H1 (cell line): ENCODE results near the gene UNK. TPM values are rescaled to one million over a fixed set of nuclear protein-coding genes. Genes with fewer than 3 reads are reported as not detected.

Experiments used
- CTCF ChIA-PET: fragments of 300-600 bp; sonication (Branson Sonifier 250); formaldehyde crosslinking; loops from one replicate; lab custom pipeline; 2021; ENCODE audit not compliant: partially characterized antibody; lab: Charles Lee
- POLR2A ChIA-PET: fragments of 300-600 bp; sonication (Branson Sonifier 250); formaldehyde crosslinking; loops from one replicate; lab custom pipeline; 2021; ENCODE audit warnings: inconsistent platforms; ENCODE audit not compliant: partially characterized antibody; lab: Charles Lee
- DNase-seq, 2 experiments: peaks; one replicate each; pipeline versions ENCODE4 v3.0.0 to v3.0.0-alpha.2; 2010 to 2022; ENCODE audit warnings: low spot score in 2 of 2, low read depth in 1 of 2, mixed read lengths in 1 of 2
- FAIRE-seq: peaks from 2 replicates; lab custom pipeline; 2011; peaks lifted over from hg19 to GRCh38; lab: Jason Lieb, UNC
- H2AFZ ChIP-seq: 2 replicates; pipeline ENCODE4 v1.8.1; 2012; ENCODE audit warnings: low read length, inconsistent platforms
- H2AK5ac ChIP-seq: 2 replicates; pipeline ENCODE4 v1.6.1; 2013; ENCODE audit warnings: low read depth, low read length
- H2BK120ac ChIP-seq: replicated peaks from 2 replicates; pipeline ENCODE3; 2013; ENCODE audit warnings: low read depth, low read length, inconsistent platforms
- H2BK12ac ChIP-seq: 2 replicates; pipeline ENCODE4 v1.6.1; 2013; ENCODE audit warnings: low read depth, low read length
- H2BK15ac ChIP-seq: 2 replicates; pipeline ENCODE4 v1.6.1; 2013; ENCODE audit warnings: low read length
- H2BK20ac ChIP-seq: 2 replicates; pipeline ENCODE4 v1.6.1; 2013; ENCODE audit warnings: low read length
- H2BK5ac ChIP-seq: 2 replicates; pipeline ENCODE4 v1.6.1; 2013; ENCODE audit warnings: low read depth, low read length
- H3K14ac ChIP-seq: 2 replicates; pipeline ENCODE4 v1.6.1; 2013; ENCODE audit warnings: inconsistent platforms; ENCODE audit not compliant: insufficient read length
- H3K18ac ChIP-seq: 2 replicates; pipeline ENCODE4 v1.6.1; 2013; ENCODE audit warnings: low read length; ENCODE audit errors: extremely low read depth
- H3K23ac ChIP-seq: 2 replicates; pipeline ENCODE4 v1.6.1; 2013; ENCODE audit warnings: inconsistent platforms; ENCODE audit not compliant: insufficient read length
- H3K23me2 ChIP-seq: 2 replicates; pipeline ENCODE4 v1.6.1; 2013; ENCODE audit warnings: low read depth, low read length
- H3K27ac ChIP-seq: 2 replicates; pipeline ENCODE4 v1.6.1; 2011; ENCODE audit warnings: low read depth, low read length, inconsistent platforms
- H3K27me3 ChIP-seq, 4 experiments: replicated peaks in 1 of 4; 1 replicate in 1 of 4; 2 replicates in 3 of 4; pipeline versions ENCODE4 v1.6.1 to v1.8.1; 2011 to 2013; ENCODE audit warnings: low read length in 3 of 4, mild to moderate bottlenecking in 3 of 4, inconsistent platforms in 2 of 4, mixed read lengths in 2 of 4, moderate library complexity in 1 of 4; ENCODE audit not compliant: control insufficient read depth in 3 of 4, insufficient read depth in 3 of 4; ENCODE audit errors: extremely low read depth in 1 of 4
- H3K36me3 ChIP-seq, 4 experiments: 2 replicates each; pipeline versions ENCODE4 v1.6.1 to v1.8.1; 2011 to 2013; ENCODE audit warnings: mild to moderate bottlenecking in 4 of 4, low read length in 3 of 4, moderate library complexity in 2 of 4, control low read depth in 1 of 4, inconsistent platforms in 1 of 4; ENCODE audit not compliant: insufficient read depth in 4 of 4, control insufficient read depth in 2 of 4
- H3K4ac ChIP-seq: replicated peaks from 2 replicates; pipeline ENCODE3; 2013; ENCODE audit warnings: low read length, low read depth, mixed read lengths, inconsistent platforms; ENCODE audit not compliant: insufficient read length
- H3K4me1 ChIP-seq, 4 experiments: replicated peaks in 1 of 4; 1 replicate in 1 of 4; 2 replicates in 3 of 4; pipeline versions ENCODE4 v1.6.1 to v1.8.1; 2011 to 2013; ENCODE audit warnings: low read length in 3 of 4, inconsistent platforms in 2 of 4, mixed read lengths in 1 of 4; ENCODE audit not compliant: insufficient read depth in 4 of 4, control insufficient read depth in 3 of 4
- H3K4me2 ChIP-seq, 2 experiments: 2 replicates each; pipeline versions ENCODE4 v1.6.1 to v1.8.1; 2011 to 2013; ENCODE audit warnings: low read depth in 2 of 2, low read length in 2 of 2, control low read depth in 1 of 2, inconsistent platforms in 1 of 2, mild to moderate bottlenecking in 1 of 2; ENCODE audit not compliant: insufficient read depth in 1 of 2
- H3K4me3 ChIP-seq, 4 experiments: fragments of 200-600, 300-600 bp in 1 of 4; sonication (generic), shearing (Covaris generic), sonication (Bioruptor Twin) in 1 of 4; 2 replicates each; pipeline versions ENCODE4 v1.5.1 to v1.8.1; 2011 to 2016; ENCODE audit warnings: low read length in 4 of 4, low read depth in 3 of 4, control low read depth in 2 of 4, inconsistent platforms in 2 of 4, mild to moderate bottlenecking in 2 of 4, mixed read lengths in 1 of 4, moderate library complexity in 1 of 4; ENCODE audit not compliant: insufficient read depth in 2 of 4; ENCODE audit errors: extremely low read depth in 1 of 4
- H3K56ac ChIP-seq: replicated peaks from 2 replicates; pipeline ENCODE3; 2013; ENCODE audit warnings: low read depth, mild to moderate bottlenecking, mixed read lengths, low read length, inconsistent platforms; ENCODE audit not compliant: insufficient read length
- H3K79me1 ChIP-seq: 2 replicates; pipeline ENCODE4 v1.6.1; 2013; ENCODE audit warnings: low read depth, low read length, control low read depth
- H3K79me2 ChIP-seq, 2 experiments: 2 replicates each; pipeline versions ENCODE4 v1.6.1 to v1.8.1; 2012 to 2013; ENCODE audit warnings: low read length in 2 of 2, mild to moderate bottlenecking in 2 of 2, inconsistent platforms in 1 of 2; ENCODE audit not compliant: insufficient read depth in 2 of 2, control insufficient read depth in 1 of 2
- H3K9ac ChIP-seq, 4 experiments: replicated peaks in 1 of 4; 1 replicate in 1 of 4; 2 replicates in 3 of 4; pipeline versions ENCODE4 v1.6.1 to v1.8.1; 2011 to 2013; ENCODE audit warnings: low read depth in 3 of 4, low read length in 3 of 4, control low read depth in 2 of 4, mild to moderate bottlenecking in 2 of 4, moderate library complexity in 2 of 4, inconsistent platforms in 1 of 4; ENCODE audit errors: extremely low read depth in 1 of 4
- H3K9me3 ChIP-seq, 2 experiments: 2 replicates each; pipeline versions ENCODE4 v1.6.1 to v1.8.1; 2012 to 2013; ENCODE audit warnings: mild to moderate bottlenecking in 2 of 2, moderate library complexity in 2 of 2, control low read depth in 1 of 2, inconsistent platforms in 1 of 2, low read depth in 1 of 2, low read length in 1 of 2, mixed read lengths in 1 of 2; ENCODE audit not compliant: insufficient read depth in 2 of 2
- H4K20me1 ChIP-seq, 2 experiments: replicated peaks in 1 of 2; 2 replicates each; pipeline versions ENCODE3 to v1.8.1; 2011 to 2013; ENCODE audit warnings: inconsistent platforms in 2 of 2, low read length in 2 of 2, mild to moderate bottlenecking in 1 of 2; ENCODE audit not compliant: insufficient read depth in 2 of 2, control insufficient read depth in 1 of 2
- H4K5ac ChIP-seq: 2 replicates; pipeline ENCODE4 v1.6.1; 2013; ENCODE audit warnings: low read length, low read depth, mixed read lengths, inconsistent platforms; ENCODE audit not compliant: insufficient read length
- H4K8ac ChIP-seq: 2 replicates; pipeline ENCODE4 v1.8.0; 2013; ENCODE audit warnings: mild to moderate bottlenecking, moderate library complexity, low read length, inconsistent platforms; ENCODE audit not compliant: insufficient read depth; ENCODE audit errors: extremely low read depth
- H4K91ac ChIP-seq: replicated peaks from 2 replicates; pipeline ENCODE3; 2013; ENCODE audit warnings: low read length, mixed read lengths, inconsistent platforms; ENCODE audit not compliant: insufficient read length
- CEBPB ChIP-seq: IDR thresholded peaks from 2 replicates; pipeline ENCODE4 v1.6.1; 2012; ENCODE audit warnings: low read depth, low read length
- CHD2 ChIP-seq: IDR thresholded peaks from 2 replicates; pipeline ENCODE4 v1.6.1; 2012; ENCODE audit warnings: low read length, improper control_type of control experiment
- JUND ChIP-seq: IDR thresholded peaks from 2 replicates; pipeline ENCODE4 v1.6.1; 2011; ENCODE audit warnings: mild to moderate bottlenecking, improper control_type of control experiment, low read length
- NANOG ChIP-seq: IDR thresholded peaks from 2 replicates; pipeline ENCODE4 v1.6.1; 2011; ENCODE audit warnings: low read length, low read depth, mild to moderate bottlenecking, inconsistent platforms; ENCODE audit not compliant: insufficient read depth, poor library complexity, severe bottlenecking
- POLR2AphosphoS5 ChIP-seq: IDR thresholded peaks from 2 replicates; pipeline ENCODE4 v1.6.1; 2011; ENCODE audit warnings: low read depth, low read length
- RAD21 ChIP-seq, 2 experiments: IDR thresholded peaks in 1 of 2; conservative IDR thresholded peaks in 1 of 2; 2 replicates each; pipeline ENCODE4 v1.6.1; 2011; ENCODE audit warnings: low read depth in 2 of 2, low read length in 2 of 2, improper control_type of control experiment in 1 of 2, inconsistent platforms in 1 of 2, mild to moderate bottlenecking in 1 of 2, moderate library complexity in 1 of 2
- SUZ12 ChIP-seq: fragments of 200-600 bp; sonication (generic); IDR thresholded peaks from 2 replicates; pipeline ENCODE4 v1.6.1; 2012; ENCODE audit warnings: mild to moderate bottlenecking, inconsistent platforms, low read length, moderate library complexity, mixed read lengths
- WGBS, 2 experiments: shearing (Covaris generic) in 1 of 2; methylation state at CpG; one replicate each; pipeline versions ENCODE4 v1.1.6 to v1.1.7; 2013 to 2015; ENCODE audit warnings: low lambda C conversion rate in 2 of 2, mixed read lengths in 2 of 2, inconsistent platforms in 1 of 2, low coverage in 1 of 2, missing lambda C conversion rate in 1 of 2; ENCODE audit not compliant: insufficient replicate concordance in 2 of 2, insufficient coverage in 1 of 2, insufficient read length in 1 of 2; ENCODE audit errors: extremely low coverage in 1 of 2, missing lambda C conversion rate in 1 of 2; 5-methylcytosine and 5-hydroxymethylcytosine counted together
- polyA plus RNA-seq, 7 experiments: library from polyadenylated mRNA; depleted of rRNA in 3 of 7; stranded (reverse) in 5 of 7; unstranded in 2 of 7; fragments of >200 nt in 5 of 7; fragments of 200-250 nt in 2 of 7; gene quantifications; 1 replicate in 5 of 7; 2 replicates in 1 of 7; 4 replicates in 1 of 7; pipeline versions ENCODE4 v1.2.1 to v1.2.3, GENCODE V29; 2011 to 2013; ENCODE audit warnings: missing spikeins in 2 of 7, mixed read lengths in 2 of 7
- total RNA-seq: library from RNA; stranded (reverse); fragmentation: NEBNext Ultra II Directional; extraction: Animal tissue kit (Norgen Biotek cat#: 25700); gene quantifications from 2 replicates; pipeline ENCODE4 v1.2.1, GENCODE V29; 2021
- TF ChIP-seq, protein P1 (sequence below): IDR thresholded peaks from 2 replicates; pipeline ENCODE4 v1.6.1; 2011; ENCODE audit warnings: low read depth, mild to moderate bottlenecking, low read length; ENCODE audit not compliant: insufficient read depth

Gene UNK
- total and polyA plus RNA-seq, 2 of the 8 experiments (the other 6 are each of a cell fraction or from before 2014, with no cell fraction given), result 24.2 to 33.3 TPM

DNA sequence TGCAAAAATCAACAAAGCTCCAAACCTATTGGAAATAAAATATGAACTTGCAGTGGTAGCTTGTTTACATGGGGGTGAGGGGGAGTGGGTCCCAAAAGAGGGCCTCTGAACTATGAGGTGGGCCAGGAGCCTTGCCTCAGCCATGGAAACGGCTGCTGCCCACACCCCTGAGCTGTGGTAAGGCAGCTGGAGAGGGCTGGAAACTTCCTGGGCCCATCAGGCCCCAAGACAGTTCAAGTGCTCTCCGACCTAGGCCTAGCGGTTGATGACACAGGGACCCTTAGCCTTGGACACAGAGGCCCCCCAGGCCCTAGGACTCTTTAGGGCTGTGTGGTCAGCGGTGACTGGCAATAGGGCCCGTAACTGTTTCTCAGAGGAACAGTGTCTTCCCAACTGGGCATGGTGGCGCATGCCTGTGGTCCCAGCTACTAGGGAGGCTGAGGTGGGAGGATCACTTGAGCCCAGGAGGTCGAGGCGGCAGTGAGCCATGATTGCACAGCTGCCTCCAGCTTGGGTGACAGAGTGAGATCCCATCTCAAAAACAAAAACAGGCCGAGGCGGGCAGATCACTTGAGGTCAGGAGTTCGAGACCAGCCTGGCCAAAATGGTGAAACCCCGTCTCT, 41.3 kb downstream of the UNK start:
- no peak overlapping the region for H3K4me3 ChIP-seq
- 0 out of 2 replicates have a peak, but pooled peaks cover 2% of the 10 kb centered on the region for H3K79me1 ChIP-seq
- no peak overlapping the region for H3K9ac ChIP-seq
- no peak overlapping the region for H3K56ac ChIP-seq
- no peaks in the 10 kb centered on the region for H3K79me2 ChIP-seq
- no peak overlapping the region for H4K91ac ChIP-seq
- TF ChIP-seq CHD2 (no peak), POLR2AphosphoS5 (peak; percentile 63; the same call in 1 of the 2 replicates), NANOG (no peak), SUZ12 (no peak), JUND (no peak), CEBPB (no peak), RAD21 (IDR thresholded peaks at IDR 0.05 in 1 of 2, conservative IDR thresholded peaks at IDR 0.05 in 1 of 2; ENCODE audit: low read depth in 2 of 2, low read length in 2 of 2) (no peak)
- TF ChIP-seq, protein P1, sequence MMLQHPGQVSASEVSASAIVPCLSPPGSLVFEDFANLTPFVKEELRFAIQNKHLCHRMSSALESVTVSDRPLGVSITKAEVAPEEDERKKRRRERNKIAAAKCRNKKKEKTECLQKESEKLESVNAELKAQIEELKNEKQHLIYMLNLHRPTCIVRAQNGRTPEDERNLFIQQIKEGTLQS, result no peak
- H3K14ac ChIP-seq, result no peak overlapping the region
- 0 out of 2 replicates have a peak overlapping the region, but pooled peaks have one; percentile 75 for H4K8ac ChIP-seq
- H2BK120ac ChIP-seq, result no peak overlapping the region
- WGBS, 2 experiments, result 97% methylated on average over 12 of the region's 12 CpGs; no CpG with 5 or more reads in 1 of the 2 experiments
- H3K4me2 ChIP-seq, result no peak overlapping the region
- peaks cover 0 to 4% of the 10 kb centered on the region in 2 experiments for H4K20me1 ChIP-seq
- H3K23me2 ChIP-seq, result peaks cover 2% of the 10 kb centered on the region; the same call in 1 of the 2 replicates
- no peak overlapping the region for H2AFZ ChIP-seq
- H2BK5ac ChIP-seq, result no peak overlapping the region
- H2BK12ac ChIP-seq, result no peak overlapping the region
- no peak overlapping the region for H3K18ac ChIP-seq
- H3K4ac ChIP-seq, result no peak overlapping the region
- no peaks in the 10 kb centered on the region for H3K27me3 ChIP-seq
- H2BK20ac ChIP-seq, result no peak overlapping the region
- DNase-seq (no peak), FAIRE-seq (no peak)
- H2AK5ac ChIP-seq, result no peak overlapping the region
- H2BK15ac ChIP-seq, result no peak overlapping the region
- no peak overlapping the region for H3K27ac ChIP-seq
- no peaks in the 10 kb centered on the region for H3K9me3 ChIP-seq
- H4K5ac ChIP-seq, result no peak overlapping the region
- POLR2A ChIA-PET, result interaction anchor here (0.6 to 16.0 kb wide), 6 partner anchors 8 to 70 kb away, joined by 3 to 216 read pairs (median 24); partner anchors contain the start of genes TRIM65, UNK and WBP2
- CTCF ChIA-PET, result interaction anchor here (1.1 to 21.9 kb wide), 14 partner anchors 9 to 85 kb away, joined by 3 to 563 read pairs (median 14); partner anchors contain the start of genes GALK1, UNC13D, UNK and WBP2
- H3K36me3 ChIP-seq, result peaks cover 12 to 22% (median 21%) of the 10 kb centered on the region in 4 experiments
- peaks cover 0 to 20% (median 16%) of the 10 kb centered on the region in 4 experiments; a peak in 6 of 7 replicates for H3K4me1 ChIP-seq
- no peak overlapping the region for H3K23ac ChIP-seq
